ENCODE measurements around the gene PBOV1. TPM values are rescaled to one million over a fixed set of nuclear protein-coding genes. Genes with fewer than 3 reads are reported as not detected.

PBOV1 gene
- total RNA-seq, 1 experiment from 2014 or later = not detected

GRCh38 chr6:138197570-138197969, 20.7 kb downstream of the PBOV1 start:
- no peaks in the 10 kb centered on the region for H3K79me2 ChIP-seq (ENCODE audit: low read length)
- no peaks in the 10 kb centered on the region for H3K9me2 ChIP-seq (replicated peaks; ENCODE audit: insufficient read depth, low read length)
- no peak overlapping the region for H3K4me2 ChIP-seq (ENCODE audit: low read depth, low read length, poor library complexity, severe bottlenecking)
- H3K9me3 ChIP-seq (ENCODE audit: low read length) = no peaks in the 10 kb centered on the region
- no peak for DNase-seq
- no peak overlapping the region for H3K27ac ChIP-seq (ENCODE audit: low read length)
- no peak overlapping the region for H3K4me3 ChIP-seq (ENCODE audit: low read length)
- H3K4me1 ChIP-seq (ENCODE audit: low read length) = no peaks in the 10 kb centered on the region
- H3K27me3 ChIP-seq (ENCODE audit: low read length) = no peaks in the 10 kb centered on the region
- no peak overlapping the region for H3K9ac ChIP-seq (ENCODE audit: low read length)
- H2AFZ ChIP-seq (ENCODE audit: low read length) = no peak overlapping the region
- no peaks in the 10 kb centered on the region for H3K36me3 ChIP-seq (ENCODE audit: insufficient read depth, low read length)
- H4K20me1 ChIP-seq (ENCODE audit: insufficient read depth, low read depth, low read length) = no peaks in the 10 kb centered on the region

- Histone ChIP-seq H2AFZ (ENCODE audit: low read length) (no peak overlapping the region), H3K4me1 (ENCODE audit: low read length) (no peaks in the 10 kb centered on the region), H3K36me3 (ENCODE audit: insufficient read depth, low read length) (no peaks in the 10 kb centered on the region), H3K9me2 (replicated peaks; ENCODE audit: insufficient read depth, low read length) (no peaks in the 10 kb centered on the region), H3K4me2 (ENCODE audit: low read depth, low read length, poor library complexity, severe bottlenecking) (no peak overlapping the region), H3K27me3 (ENCODE audit: low read length) (no peaks in the 10 kb centered on the region), H4K20me1 (ENCODE audit: insufficient read depth, low read depth, low read length) (no peaks in the 10 kb centered on the region), H3K4me3 (ENCODE audit: low read length) (no peak overlapping the region), H3K9me3 (ENCODE audit: low read length) (no peaks in the 10 kb centered on the region), H3K27ac (ENCODE audit: low read length) (no peak overlapping the region), H3K79me2 (ENCODE audit: low read length) (no peaks in the 10 kb centered on the region), H3K9ac (ENCODE audit: low read length) (no peak overlapping the region)
- DNase-seq = no peak
Observed at GRCh38 chr6:138196122-138196738, 22.1 kb downstream of the PBOV1 start.

- Histone ChIP-seq H4K20me1 (ENCODE audit: insufficient read depth, low read depth, low read length) (no peaks in the 10 kb centered on the region), H3K79me2 (ENCODE audit: low read length) (no peaks in the 10 kb centered on the region), H3K27me3 (ENCODE audit: low read length) (no peaks in the 10 kb centered on the region), H3K9me3 (ENCODE audit: low read length) (no peaks in the 10 kb centered on the region), H3K36me3 (ENCODE audit: insufficient read depth, low read length) (no peaks in the 10 kb centered on the region), H3K4me2 (ENCODE audit: low read depth, low read length, poor library complexity, severe bottlenecking) (no peak overlapping the region), H3K9me2 (replicated peaks; ENCODE audit: insufficient read depth, low read length) (no peaks in the 10 kb centered on the region), H3K4me3 (ENCODE audit: low read length) (no peak overlapping the region), H3K9ac (ENCODE audit: low read length) (no peak overlapping the region), H3K27ac (ENCODE audit: low read length) (no peak overlapping the region), H3K4me1 (ENCODE audit: low read length) (no peaks in the 10 kb centered on the region), H2AFZ (ENCODE audit: low read length) (no peak overlapping the region)
- no peak for DNase-seq
Observed at GRCh38 chr6:138194287-138194686, 24.0 kb downstream of the PBOV1 start.

- Histone ChIP-seq H3K9me2 (replicated peaks; ENCODE audit: insufficient read depth, low read length) (no peaks in the 10 kb centered on the region), H3K4me3 (ENCODE audit: low read length) (no peak overlapping the region), H3K9me3 (ENCODE audit: low read length) (no peaks in the 10 kb centered on the region), H3K9ac (ENCODE audit: low read length) (no peak overlapping the region), H3K27ac (ENCODE audit: low read length) (no peak overlapping the region), H3K4me2 (ENCODE audit: low read depth, low read length, poor library complexity, severe bottlenecking) (no peak overlapping the region), H3K79me2 (ENCODE audit: low read length) (no peaks in the 10 kb centered on the region), H2AFZ (ENCODE audit: low read length) (no peak overlapping the region), H4K20me1 (ENCODE audit: insufficient read depth, low read depth, low read length) (no peaks in the 10 kb centered on the region), H3K4me1 (ENCODE audit: low read length) (no peaks in the 10 kb centered on the region), H3K27me3 (ENCODE audit: low read length) (no peaks in the 10 kb centered on the region), H3K36me3 (ENCODE audit: insufficient read depth, low read length) (no peaks in the 10 kb centered on the region)
- no peak for DNase-seq
Observed at GRCh38 chr6:138188278-138188941, 29.9 kb downstream of the PBOV1 start.

GRCh38 chr6:138187156-138187555, 31.1 kb downstream of the PBOV1 start:
- no peak for DNase-seq
- Histone ChIP-seq H3K9me3 (ENCODE audit: low read length) (no peaks in the 10 kb centered on the region), H4K20me1 (ENCODE audit: insufficient read depth, low read depth, low read length) (no peaks in the 10 kb centered on the region), H3K79me2 (ENCODE audit: low read length) (no peaks in the 10 kb centered on the region), H3K27me3 (ENCODE audit: low read length) (no peaks in the 10 kb centered on the region), H3K4me1 (ENCODE audit: low read length) (no peaks in the 10 kb centered on the region), H3K9me2 (replicated peaks; ENCODE audit: insufficient read depth, low read length) (no peaks in the 10 kb centered on the region), H3K36me3 (ENCODE audit: insufficient read depth, low read length) (no peaks in the 10 kb centered on the region), H3K4me3 (ENCODE audit: low read length) (no peak overlapping the region), H3K27ac (ENCODE audit: low read length) (no peak overlapping the region), H3K9ac (ENCODE audit: low read length) (no peak overlapping the region), H3K4me2 (ENCODE audit: low read depth, low read length, poor library complexity, severe bottlenecking) (no peak overlapping the region), H2AFZ (ENCODE audit: low read length) (no peak overlapping the region)

- Histone ChIP-seq H3K79me2 (ENCODE audit: low read length) (no peaks in the 10 kb centered on the region), H3K9me3 (ENCODE audit: low read length) (no peaks in the 10 kb centered on the region), H2AFZ (ENCODE audit: low read length) (no peak overlapping the region), H3K36me3 (ENCODE audit: insufficient read depth, low read length) (no peaks in the 10 kb centered on the region), H4K20me1 (ENCODE audit: insufficient read depth, low read depth, low read length) (no peaks in the 10 kb centered on the region), H3K4me2 (ENCODE audit: low read depth, low read length, poor library complexity, severe bottlenecking) (no peak overlapping the region), H3K4me3 (ENCODE audit: low read length) (no peak overlapping the region), H3K27ac (ENCODE audit: low read length) (no peak overlapping the region), H3K4me1 (ENCODE audit: low read length) (no peaks in the 10 kb centered on the region), H3K9me2 (replicated peaks; ENCODE audit: insufficient read depth, low read length) (no peaks in the 10 kb centered on the region), H3K27me3 (ENCODE audit: low read length) (no peaks in the 10 kb centered on the region), H3K9ac (ENCODE audit: low read length) (no peak overlapping the region)
- no peak for DNase-seq
Observed at GRCh38 chr6:138184230-138184629, 34.1 kb downstream of the PBOV1 start.

- Histone ChIP-seq H3K4me1 (ENCODE audit: low read length) (no peaks in the 10 kb centered on the region), H3K79me2 (ENCODE audit: low read length) (no peaks in the 10 kb centered on the region), H2AFZ (ENCODE audit: low read length) (no peak overlapping the region), H3K4me3 (ENCODE audit: low read length) (no peak overlapping the region), H3K36me3 (ENCODE audit: insufficient read depth, low read length) (no peaks in the 10 kb centered on the region), H3K9me2 (replicated peaks; ENCODE audit: insufficient read depth, low read length) (no peaks in the 10 kb centered on the region), H3K27me3 (ENCODE audit: low read length) (no peaks in the 10 kb centered on the region), H3K4me2 (ENCODE audit: low read depth, low read length, poor library complexity, severe bottlenecking) (no peak overlapping the region), H3K9me3 (ENCODE audit: low read length) (no peaks in the 10 kb centered on the region; the same call in 1 of the 2 replicates), H3K9ac (ENCODE audit: low read length) (no peak overlapping the region), H3K27ac (ENCODE audit: low read length) (no peak overlapping the region), H4K20me1 (ENCODE audit: insufficient read depth, low read depth, low read length) (no peaks in the 10 kb centered on the region)
- DNase-seq = no peak
Observed at GRCh38 chr6:138183790-138184134, 34.5 kb downstream of the PBOV1 start.

GRCh38 chr6:138182939-138183789, 35.1 kb downstream of the PBOV1 start:
- DNase-seq = no peak
- H3K9ac ChIP-seq (ENCODE audit: low read length) = no peak overlapping the region
- H3K4me1 ChIP-seq (ENCODE audit: low read length) = no peaks in the 10 kb centered on the region

More at GRCh38 chr6:138182939-138183789, 35.1 kb downstream of the PBOV1 start:
- H3K4me2 ChIP-seq (ENCODE audit: low read depth, low read length, poor library complexity, severe bottlenecking) = no peak overlapping the region
- H2AFZ ChIP-seq (ENCODE audit: low read length) = no peak overlapping the region
- no peaks in the 10 kb centered on the region for H3K79me2 ChIP-seq (ENCODE audit: low read length)
- H4K20me1 ChIP-seq (ENCODE audit: insufficient read depth, low read depth, low read length) = no peaks in the 10 kb centered on the region
- no peaks in the 10 kb centered on the region for H3K36me3 ChIP-seq (ENCODE audit: insufficient read depth, low read length)
- H3K4me3 ChIP-seq (ENCODE audit: low read length) = no peak overlapping the region
- no peaks in the 10 kb centered on the region for H3K27me3 ChIP-seq (ENCODE audit: low read length)
- no peaks in the 10 kb centered on the region for H3K9me2 ChIP-seq (replicated peaks; ENCODE audit: insufficient read depth, low read length)
- no peaks in the 10 kb centered on the region; the same call in 1 of the 2 replicates for H3K9me3 ChIP-seq (ENCODE audit: low read length)
- no peak overlapping the region for H3K27ac ChIP-seq (ENCODE audit: low read length)
